A549 treated with Hydrocortisone at 1 μM for 4 hours (cell line): ENCODE measurements around the gene CIART. TPM values are rescaled to one million over a fixed set of nuclear protein-coding genes. Genes with fewer than 3 reads are reported as not detected.

ENCODE experiments used
- total RNA-seq: library from RNA; stranded (reverse); fragments of 200-300 nt; extraction: Qiagen RNA extraction; gene quantifications from 5 replicates; pipeline ENCODE4 v1.2.3, GENCODE V29; 2022

Gene CIART
- 1.5 to 3.1 TPM (median 2.2 TPM) in 5 replicates for total RNA-seq

GRCh38 chr1:150281758-150282557 is at the start of gene CIART:
Gene CIART, plus strand, starts transcription at chr1:150282554. Its CDS starts 714 bp downstream, at chr1:150283268.

GRCh38 chr1:150235852-150236613 is 46.3 kb upstream of the CIART start, which contains the start of gene ANP32E:
Gene ANP32E, minus strand, starts transcription at chr1:150236112. Its CDS starts 326 bp downstream, at chr1:150235786.

GRCh38 chr1:150257624-150258585 is 24.4 kb upstream of the CIART start, which contains the start of gene CA14:
Gene CA14, plus strand, starts transcription at chr1:150257774. Its CDS starts 355 bp downstream, at chr1:150258129.

GRCh38 chr1:150268705-150269403 is 13.5 kb upstream of the CIART start, which contains the start of gene APH1A:
Gene APH1A, minus strand, starts transcription at chr1:150269016. Its CDS starts 206 bp downstream, at chr1:150268810.

GRCh38 chr1:150293433-150294253 is 11.3 kb downstream of the CIART start, which contains the start of gene MRPS21:
Gene MRPS21, plus strand, starts transcription at chr1:150293861. Its CDS starts 506 bp downstream, at chr1:150294367.

Other genes with a start within 250 kb of the CIART start
- gene VPS45, start 214.8 kb upstream of the CIART start, total RNA-seq: 15.5 to 17.9 TPM (median 16.7 TPM) in 5 replicates
- gene PLEKHO1, start 132.6 kb upstream of the CIART start, total RNA-seq: 5.6 to 7.7 TPM (median 6.3 TPM) in 5 replicates
- gene ANP32E, start 46.4 kb upstream of the CIART start, total RNA-seq: 37.9 to 55.8 TPM (median 42.3 TPM) in 5 replicates
- gene CA14, start 24.8 kb upstream of the CIART start, total RNA-seq: not detected in 5 replicates
- 134 to 156 TPM (median 147 TPM) in 5 replicates for gene APH1A, start 13.5 kb upstream of the CIART start, total RNA-seq
- 0.15 to 0.33 TPM (median 0.29 TPM) in 5 replicates for gene C1orf54, start 9.8 kb upstream of the CIART start, total RNA-seq
- 74.4 to 93.9 TPM (median 89.7 TPM) in 5 replicates for gene MRPS21, start 11.3 kb downstream of the CIART start, total RNA-seq
- 48.2 to 64.3 TPM (median 54.6 TPM) in 5 replicates for gene PRPF3, start 39.0 kb downstream of the CIART start, total RNA-seq
- 12.5 to 15.7 TPM (median 13.7 TPM) in 5 replicates for gene RPRD2, start 81.6 kb downstream of the CIART start, total RNA-seq
- 21.1 to 25.0 TPM (median 23.1 TPM) in 5 replicates for gene TARS2, start 204.9 kb downstream of the CIART start, total RNA-seq
- gene ECM1, start 225.6 kb downstream of the CIART start, total RNA-seq: 1.4 to 2.0 TPM (median 1.8 TPM) in 5 replicates
- gene FALEC, start 233.2 kb downstream of the CIART start, total RNA-seq: 0.22 TPM in 1 of 5 replicates, not detected in the others